Adrenal gland (tissue), 12 donors: Measurements from ENCODE around the gene ZNF563. TPM values are rescaled to one million over a fixed set of nuclear protein-coding genes. Genes with fewer than 3 reads are reported as not detected.
"Not testable (repeated sequence)": the region's sequence is repeated elsewhere in the genome, so short reads cannot be mapped to it uniquely, and the experiment has no call there.

Experiments used
- DNase-seq, 7 donors: peaks; one replicate each; pipeline ENCODE4 v3.0.0-alpha.2; 2019 to 2020
- H3K27ac ChIP-seq, 5 donors: fragments of 200-600 bp; sonication (generic) in 4 of 5; 1 replicate in 3 of 5; 2 replicates in 2 of 5; pipeline versions ENCODE4 v1.5.1 to v1.8.0; 2016 to 2020; ENCODE audit warnings: mild to moderate bottlenecking in 1 of 5
- H3K27me3 ChIP-seq: fragments of 200-600 bp; 2 replicates; pipeline ENCODE4 v1.8.0; 2021
- H3K36me3 ChIP-seq, 2 donors: fragments of 200-600 bp; replicated peaks in 1 of 2; 1 replicate in 1 of 2; 2 replicates in 1 of 2; pipeline versions ENCODE4 v1.5.1 to v1.8.0; 2018 to 2022
- H3K4me1 ChIP-seq, 2 donors: fragments of 200-600 bp; replicated peaks in 1 of 2; 1 replicate in 1 of 2; 2 replicates in 1 of 2; pipeline versions ENCODE4 v1.5.1 to v1.8.0; 2018 to 2021
- H3K4me3 ChIP-seq, 4 donors: fragments of 200-600 bp; sonication (generic) in 3 of 4; one replicate each; pipeline ENCODE4 v1.5.1; 2016 to 2018
- H3K9me3 ChIP-seq, 3 donors: fragments of 200-600 bp; sonication (generic) in 1 of 3; replicated peaks in 1 of 3; 1 replicate in 2 of 3; 2 replicates in 1 of 3; pipeline versions ENCODE4 v1.5.1 to v1.8.0; 2016 to 2021
- POLR2A ChIP-seq, 2 donors: fragments of 450-650 bp; IDR thresholded peaks; one replicate each; pipeline ENCODE4 v1.6.1; 2017; ENCODE audit warnings: antibody characterized with exemption in 2 of 2, mild to moderate bottlenecking in 2 of 2, moderate library complexity in 1 of 2
- WGBS, 4 donors: extraction: QIAGEN DNeasy Blood & Tissue Kit in 2 of 4; methylation state at CpG; one replicate each; pipeline versions ENCODE4 v1.1.5 to v1.1.7; 2013 to 2017; 5-methylcytosine and 5-hydroxymethylcytosine counted together
- intact Hi-C, 2 donors: fragments of 100-400 bp; cut with DNase I; formaldehyde crosslinking; loops; one replicate each; pipeline versions ENCODE4 v1.14.1 to v1.15.0; 2022 to 2023
- polyA plus RNA-seq, 3 donors: library from polyadenylated mRNA; stranded (reverse); fragments of 200-250 nt in 2 of 3; fragments of 350-450 nt in 1 of 3; fragmentation: Illumina TruSeq in 1 of 3; extraction: RNeasy Lipid Tissue Mini Kit (QIAGEN cat#74804) in 1 of 3; gene quantifications; one replicate each; pipeline ENCODE4 v1.2.3, GENCODE V29; 2013 to 2014
- total RNA-seq, 9 donors: library from RNA; depleted of rRNA in 4 of 9; stranded (reverse); fragments of >200 nt in 4 of 9; fragments of 120-200 nt in 1 of 9; fragmentation: NEBNext Ultra II Directional in 1 of 9; extraction: Animal tissue kit (Norgen Biotek cat#: 25700) in 1 of 9; gene quantifications; one replicate each; pipeline versions ENCODE4 v1.1.0 to v1.2.4, GENCODE V29; 2013 to 2023
- TF ChIP-seq, protein P1 (sequence below), 6 experiments: fragments of 450-650 bp in 4 of 6; fragments of 200-600 bp in 2 of 6; sonication (generic) in 1 of 6; IDR thresholded peaks; 1 replicate in 5 of 6; 2 replicates in 1 of 6; pipeline versions ENCODE4 v1.5.1 to v1.8.0; 2016 to 2021; ENCODE audit warnings: antibody characterized with exemption in 6 of 6, mild to moderate bottlenecking in 2 of 6, moderate library complexity in 1 of 6
- donor health status: healthy with polysubstance abuse.
- donor health status: Bipolar disorder and iron deficiency.
- donor health status: DM: yes; HTN: yes; CAD: no.
- donor health status: DM: no; HTN: no; CAD: no.
- donor health status: DM: no; HTN: no; CAD: no.
- donor health status: DM: yes; HTN: yes; CAD: no.

The ZNF563 gene
- total and polyA plus RNA-seq, 12 donors: 1.8 to 10.6 (median 5.1) TPM

DNA sequence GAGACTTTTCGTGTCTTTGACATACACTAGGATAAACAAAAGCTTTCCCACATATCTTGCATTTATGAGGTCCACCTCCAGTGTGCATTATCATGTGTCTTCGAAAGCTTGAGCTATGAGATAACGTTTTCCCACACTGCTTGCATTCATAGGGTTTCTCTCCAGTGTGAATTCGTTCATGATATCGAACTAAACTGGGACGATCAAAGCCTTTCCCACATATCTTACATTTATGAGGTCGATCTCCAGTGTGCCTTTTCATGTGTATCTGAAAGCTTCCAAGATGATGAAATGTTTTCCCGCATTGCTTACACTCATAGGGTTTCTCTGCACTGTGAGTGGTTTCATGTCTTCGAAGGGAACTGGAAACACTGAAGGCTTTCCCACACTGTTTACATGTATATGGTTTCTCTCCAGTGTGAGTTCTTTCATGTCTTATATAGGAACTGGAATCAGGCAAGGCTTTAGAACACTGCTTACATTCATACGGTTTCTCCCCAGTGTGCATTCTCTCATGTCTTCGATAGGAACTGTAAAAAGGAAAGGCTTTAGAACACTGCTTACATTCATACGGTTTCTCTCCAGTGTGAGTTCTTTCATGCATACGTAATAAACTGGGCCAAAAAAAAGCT, 14.5 kb downstream of the ZNF563 start:
- H3K27ac ChIP-seq: no peak overlapping the region
- H3K4me3 ChIP-seq: no peak overlapping the region
- no peaks in the 10 kb centered on the region for H3K4me1 ChIP-seq
- intact Hi-C loops: no loop called here
- TF ChIP-seq, protein P1, sequence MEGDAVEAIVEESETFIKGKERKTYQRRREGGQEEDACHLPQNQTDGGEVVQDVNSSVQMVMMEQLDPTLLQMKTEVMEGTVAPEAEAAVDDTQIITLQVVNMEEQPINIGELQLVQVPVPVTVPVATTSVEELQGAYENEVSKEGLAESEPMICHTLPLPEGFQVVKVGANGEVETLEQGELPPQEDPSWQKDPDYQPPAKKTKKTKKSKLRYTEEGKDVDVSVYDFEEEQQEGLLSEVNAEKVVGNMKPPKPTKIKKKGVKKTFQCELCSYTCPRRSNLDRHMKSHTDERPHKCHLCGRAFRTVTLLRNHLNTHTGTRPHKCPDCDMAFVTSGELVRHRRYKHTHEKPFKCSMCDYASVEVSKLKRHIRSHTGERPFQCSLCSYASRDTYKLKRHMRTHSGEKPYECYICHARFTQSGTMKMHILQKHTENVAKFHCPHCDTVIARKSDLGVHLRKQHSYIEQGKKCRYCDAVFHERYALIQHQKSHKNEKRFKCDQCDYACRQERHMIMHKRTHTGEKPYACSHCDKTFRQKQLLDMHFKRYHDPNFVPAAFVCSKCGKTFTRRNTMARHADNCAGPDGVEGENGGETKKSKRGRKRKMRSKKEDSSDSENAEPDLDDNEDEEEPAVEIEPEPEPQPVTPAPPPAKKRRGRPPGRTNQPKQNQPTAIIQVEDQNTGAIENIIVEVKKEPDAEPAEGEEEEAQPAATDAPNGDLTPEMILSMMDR (IDR thresholded peaks at IDR 0.05): no peak
- TF ChIP-seq POLR2A (IDR thresholded peaks at IDR 0.05): no peak
- DNase-seq: no peak
- 95 to 98% (median 96%) methylated on average over 13 of the region's 13 CpGs for WGBS, 4 donors
- peaks cover 0 to 5% (median 0%) of the 10 kb centered on the region in 3 donors for H3K9me3 ChIP-seq
- peaks cover 0 to 32% of the 10 kb centered on the region in 2 donors for H3K36me3 ChIP-seq
- H3K27me3 ChIP-seq: no peaks in the 10 kb centered on the region

DNA sequence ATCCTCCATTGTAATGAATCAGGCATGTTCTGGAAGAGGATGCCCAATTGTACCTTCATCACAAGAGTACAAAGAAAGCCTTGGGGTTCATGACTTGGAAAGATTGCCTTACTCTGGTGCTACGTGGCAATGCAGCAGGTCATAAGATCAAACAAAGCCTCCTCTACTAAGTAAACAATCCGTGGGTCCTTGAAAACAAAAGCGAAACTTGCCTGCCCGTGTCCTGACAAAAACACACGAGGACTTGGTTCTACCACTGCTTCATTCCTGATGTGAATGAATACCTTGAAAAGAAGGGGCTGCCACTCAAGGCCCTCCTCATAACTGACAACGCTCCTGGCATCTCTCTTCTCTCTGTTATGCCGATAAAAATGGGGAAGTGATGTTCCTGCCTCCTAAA, 18.9 kb downstream of the ZNF563 start:
- Histone ChIP-seq H3K4me1 (no peaks in the 10 kb centered on the region), H3K4me3 (no peak overlapping the region), H3K27me3 (no peaks in the 10 kb centered on the region), H3K27ac (no peak overlapping the region), H3K36me3 (peaks cover 0 to 11% of the 10 kb centered on the region in 2 donors), H3K9me3 (peaks cover 0 to 5% (median 0%) of the 10 kb centered on the region in 3 donors)
- no peak for DNase-seq
- intact Hi-C loops: no loop called here
- TF ChIP-seq, protein P1 (IDR thresholded peaks at IDR 0.05): no peak
- TF ChIP-seq POLR2A (IDR thresholded peaks at IDR 0.05): no peak
- 54 to 65% (median 56%) methylated on average over 7 of the region's 7 CpGs for WGBS, 4 donors

- H3K27me3 ChIP-seq, H3K4me3 ChIP-seq, intact Hi-C loops, H3K27ac ChIP-seq, H3K4me1 ChIP-seq, H3K9me3 ChIP-seq, H3K36me3 ChIP-seq, DNase-seq: not testable (repeated sequence)
- WGBS, 4 donors: 90 to 100% (median 97%) methylated on average over 12 of the region's 12 CpGs
Measured at GRCh38 chr19:12308891-12309290, 24.5 kb downstream of the ZNF563 start.

DNA sequence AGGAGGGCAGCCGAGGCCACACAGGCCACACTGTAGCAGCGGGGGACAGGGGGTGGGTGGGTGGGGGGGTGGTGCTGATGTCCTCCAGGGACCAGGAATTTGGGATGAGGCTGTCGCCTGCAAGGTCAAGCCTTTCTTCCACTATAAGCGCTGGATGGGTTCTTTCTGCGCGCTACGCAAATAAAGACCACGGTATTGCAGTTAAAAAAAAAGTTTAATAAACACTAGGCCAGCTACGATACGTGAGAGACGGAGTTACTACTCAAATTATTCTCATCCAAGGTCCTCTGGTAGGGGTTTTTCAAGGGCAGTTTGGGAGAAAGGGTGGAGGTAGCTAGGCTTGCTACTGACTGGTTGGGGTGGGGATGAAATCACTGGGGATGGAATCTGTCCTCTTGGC, 38.2 kb downstream of the ZNF563 start:
- H3K4me3 ChIP-seq: peak overlapping the region in 2 of 4 donors; percentile 90 to 92
- no peaks in the 10 kb centered on the region for H3K27me3 ChIP-seq
- peak overlapping the region in 4 of 5 donors; percentile 90 to 99 (median 98) for H3K27ac ChIP-seq
- WGBS, 4 donors: 39 to 48% (median 44%) methylated on average over 10 to 11 of the region's 11 CpGs
- DNase-seq: no peak
- TF ChIP-seq, protein P1 (IDR thresholded peaks at IDR 0.05): no peak
- no peak for TF ChIP-seq POLR2A (IDR thresholded peaks at IDR 0.05)
- no peaks in the 10 kb centered on the region for H3K9me3 ChIP-seq
- intact Hi-C loops: loop anchor here in 1 of 2 donors (5.0 kb wide), 1 partner anchor 133 kb away; the partner anchor contains the start of gene ZNF136
- no peaks in the 10 kb centered on the region for H3K36me3 ChIP-seq
- peaks cover 23 to 28% of the 10 kb centered on the region in 2 donors for H3K4me1 ChIP-seq
